Coronary artery (tissue), 2 donors: Measurements from ENCODE around the gene CELA1.
A peak's percentile ranks its signal among the peaks of the same experiment; 100 is the strongest.

Experiments
- DNase-seq: peaks from one replicate; pipeline ENCODE4 v3.0.0-alpha.2; 2017; ENCODE audit warnings: low spot score
- H3K27ac ChIP-seq, 2 donors: fragments of 200-600 bp; sonication (generic); one replicate each; pipeline ENCODE4 v1.5.1; 2016 to 2019
- H3K4me3 ChIP-seq: fragments of 200-600 bp; sonication (generic); 2 replicates; pipeline ENCODE4 v1.5.1; 2016; ENCODE audit warnings: mild to moderate bottlenecking, moderate library complexity
- TF ChIP-seq, protein P1 (sequence below): fragments of 200-600 bp; sonication (generic); IDR thresholded peaks from one replicate; pipeline ENCODE4 v1.5.1; 2019; ENCODE audit warnings: antibody characterized with exemption

CELA1 gene

DNA sequence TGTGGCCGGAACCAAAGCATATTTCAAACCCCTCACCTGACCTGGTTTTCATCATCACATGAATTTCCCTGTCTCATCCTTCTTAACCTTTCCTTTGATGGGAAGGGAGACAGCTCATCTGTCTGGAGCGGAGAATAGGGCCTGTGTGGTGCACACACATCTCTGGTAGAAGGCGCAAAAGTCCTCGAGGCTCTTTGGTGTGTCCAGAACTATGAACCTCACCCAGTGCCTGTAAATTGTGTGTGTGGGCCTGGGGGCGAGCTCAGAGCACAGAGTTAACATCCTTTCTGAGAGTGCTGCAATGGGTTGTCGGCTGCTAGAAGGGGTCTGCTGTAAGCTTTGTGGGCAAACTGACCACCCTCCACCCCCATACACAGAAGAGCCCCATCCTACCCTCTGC is 44.0 kb upstream of the CELA1 start:
- TF ChIP-seq, protein P1, sequence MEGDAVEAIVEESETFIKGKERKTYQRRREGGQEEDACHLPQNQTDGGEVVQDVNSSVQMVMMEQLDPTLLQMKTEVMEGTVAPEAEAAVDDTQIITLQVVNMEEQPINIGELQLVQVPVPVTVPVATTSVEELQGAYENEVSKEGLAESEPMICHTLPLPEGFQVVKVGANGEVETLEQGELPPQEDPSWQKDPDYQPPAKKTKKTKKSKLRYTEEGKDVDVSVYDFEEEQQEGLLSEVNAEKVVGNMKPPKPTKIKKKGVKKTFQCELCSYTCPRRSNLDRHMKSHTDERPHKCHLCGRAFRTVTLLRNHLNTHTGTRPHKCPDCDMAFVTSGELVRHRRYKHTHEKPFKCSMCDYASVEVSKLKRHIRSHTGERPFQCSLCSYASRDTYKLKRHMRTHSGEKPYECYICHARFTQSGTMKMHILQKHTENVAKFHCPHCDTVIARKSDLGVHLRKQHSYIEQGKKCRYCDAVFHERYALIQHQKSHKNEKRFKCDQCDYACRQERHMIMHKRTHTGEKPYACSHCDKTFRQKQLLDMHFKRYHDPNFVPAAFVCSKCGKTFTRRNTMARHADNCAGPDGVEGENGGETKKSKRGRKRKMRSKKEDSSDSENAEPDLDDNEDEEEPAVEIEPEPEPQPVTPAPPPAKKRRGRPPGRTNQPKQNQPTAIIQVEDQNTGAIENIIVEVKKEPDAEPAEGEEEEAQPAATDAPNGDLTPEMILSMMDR, result no peak
- no peak overlapping the region for H3K27ac ChIP-seq
- peak overlapping the region; percentile 81 for H3K4me3 ChIP-seq
- DNase-seq, result no peak

DNA sequence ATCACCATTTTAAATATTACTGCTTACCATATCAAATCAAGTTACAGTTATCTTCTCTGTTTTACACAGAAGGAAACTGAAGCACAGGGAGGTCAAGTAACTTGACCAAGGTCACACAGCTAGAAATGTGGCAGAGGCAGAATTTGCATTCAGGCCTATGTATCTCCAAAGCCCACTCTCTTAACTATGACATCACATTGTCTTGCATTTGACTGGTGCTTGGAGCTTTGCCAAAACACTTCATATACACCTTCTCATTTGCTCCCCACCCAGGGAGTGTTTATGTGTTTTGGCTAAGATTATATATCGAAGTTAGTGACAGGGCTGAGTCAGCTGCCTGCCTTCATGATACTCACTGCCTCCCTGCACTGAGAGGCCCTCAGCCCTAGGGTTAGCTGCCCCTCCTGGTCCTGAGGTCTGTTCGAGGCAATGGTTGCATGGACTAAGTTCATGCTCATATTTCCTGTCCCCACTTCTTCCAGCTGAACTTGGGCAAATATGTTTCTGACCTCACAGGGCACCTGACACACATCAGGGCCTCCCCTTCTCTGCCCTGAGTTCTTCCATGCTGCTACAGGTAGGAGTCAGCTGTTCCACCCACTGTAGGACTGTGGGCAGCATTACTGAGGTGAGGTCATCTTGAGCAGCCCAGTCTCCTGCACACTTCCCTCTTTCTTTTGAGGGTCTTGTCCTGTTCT is 43.0 kb upstream of the CELA1 start:
- TF ChIP-seq, protein P1, result no peak
- no peak overlapping the region for H3K27ac ChIP-seq
- H3K4me3 ChIP-seq, result no peak overlapping the region
- no peak for DNase-seq

DNA sequence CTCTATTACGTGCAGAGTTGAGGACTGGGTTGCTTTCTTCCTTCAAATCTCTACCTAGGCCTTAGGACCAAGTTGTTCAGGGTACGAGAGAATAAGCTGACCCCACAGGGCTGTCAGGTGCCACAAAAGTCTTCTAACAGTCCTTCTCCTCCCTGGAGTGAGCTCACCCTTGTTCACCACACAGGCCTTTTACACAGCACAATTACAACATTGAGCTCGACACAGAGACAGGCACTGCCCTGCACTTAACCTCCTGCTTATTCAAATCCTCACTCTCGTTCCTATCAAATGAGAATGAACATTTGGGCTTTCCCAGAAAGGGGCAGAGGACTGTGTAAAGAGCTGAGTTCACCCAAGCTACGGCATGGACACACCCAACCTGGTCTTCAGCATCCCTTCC is 42.4 kb upstream of the CELA1 start:
- H3K4me3 ChIP-seq, result no peak overlapping the region
- no peak overlapping the region for H3K27ac ChIP-seq
- no peak for DNase-seq
- TF ChIP-seq, protein P1, result no peak

DNA sequence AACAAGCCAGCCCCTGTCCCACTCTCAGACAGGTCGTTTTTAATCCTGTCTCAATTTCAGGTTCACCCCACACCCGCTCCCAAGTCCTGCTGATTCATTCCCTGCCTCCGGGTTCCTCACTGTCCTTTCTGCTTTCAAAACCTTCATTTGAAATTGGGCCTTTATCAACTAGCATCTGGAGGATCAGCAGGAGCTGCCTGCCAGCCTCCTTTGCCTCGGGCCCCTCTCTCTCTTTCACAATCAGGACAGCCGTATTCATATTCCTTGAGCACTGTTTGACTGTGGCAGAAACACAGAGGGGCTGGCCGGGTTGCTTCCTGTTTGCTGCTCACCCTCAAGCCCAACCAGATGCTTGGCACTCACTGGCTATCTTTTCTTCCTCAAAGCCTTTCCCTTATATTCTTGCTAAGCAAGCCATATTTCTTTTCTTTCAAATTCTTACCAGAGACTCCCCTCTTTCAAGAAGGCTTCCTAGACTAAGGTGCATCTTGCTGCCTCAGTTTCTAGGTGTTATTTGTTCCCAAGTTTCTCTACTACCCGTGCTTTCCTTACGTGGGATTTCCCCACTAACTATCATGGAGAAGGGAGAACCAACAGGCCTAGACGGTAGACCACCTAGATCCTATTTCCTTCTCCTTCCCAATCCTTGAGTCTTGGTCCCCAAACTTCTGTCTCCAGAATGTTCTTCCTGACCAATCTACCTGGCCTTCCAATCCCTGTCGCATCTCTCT is 41.8 kb upstream of the CELA1 start:
- Histone ChIP-seq H3K27ac (no peak overlapping the region), H3K4me3 (no peak overlapping the region)
- DNase-seq, result no peak
- TF ChIP-seq, protein P1, result no peak

DNA sequence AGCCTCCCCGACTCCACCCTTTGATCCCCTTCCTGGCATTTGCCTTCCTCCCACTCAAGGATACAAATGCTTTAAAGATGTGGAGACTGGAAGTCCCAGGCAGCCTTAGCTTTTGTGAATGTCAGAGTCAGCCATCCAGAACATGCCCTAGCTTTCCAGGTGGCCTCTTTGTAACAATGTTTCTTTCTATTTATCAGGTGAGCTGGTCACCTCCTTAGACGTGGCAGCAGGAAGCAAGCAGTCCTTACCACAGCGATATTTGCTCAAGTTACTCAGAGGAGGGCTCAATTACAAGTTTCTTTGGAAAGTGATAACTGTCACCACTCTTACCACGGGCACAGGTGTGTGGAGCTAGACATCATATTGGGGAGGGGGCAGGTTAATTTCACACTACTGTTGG is 39.9 kb upstream of the CELA1 start:
- no peak for DNase-seq
- H3K27ac ChIP-seq, result no peak overlapping the region
- TF ChIP-seq, protein P1, result no peak
- no peak overlapping the region for H3K4me3 ChIP-seq

DNA sequence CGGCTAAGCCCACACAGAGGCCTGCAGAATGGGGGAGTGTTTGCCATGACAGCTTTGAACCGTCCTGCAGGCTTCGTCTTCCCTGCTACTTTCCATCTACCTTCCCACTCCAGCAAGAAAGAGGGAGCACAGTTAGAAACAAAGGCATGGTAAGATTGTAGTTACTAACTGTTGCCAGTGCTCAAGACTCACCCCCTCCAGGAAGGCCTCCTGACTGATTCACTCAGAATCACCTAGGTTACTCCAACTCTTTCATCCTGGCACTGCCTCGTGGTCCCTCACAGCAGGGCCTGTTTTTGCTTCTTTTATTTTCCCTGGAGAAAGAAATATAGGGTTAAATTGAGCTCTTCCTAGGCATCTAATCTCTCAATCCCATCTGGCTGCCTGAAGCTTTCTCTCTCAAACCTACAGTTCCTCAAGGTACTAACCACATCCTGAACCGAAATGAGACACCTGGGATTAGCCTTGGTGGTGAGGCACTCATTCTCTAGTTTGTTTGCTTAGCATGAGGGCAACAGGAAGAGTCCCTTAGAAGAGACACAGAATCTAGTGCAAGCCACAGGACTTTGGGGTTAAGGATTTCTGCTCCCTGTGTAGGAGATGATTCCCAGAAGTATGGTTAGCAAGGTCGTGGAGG is 36.9 kb upstream of the CELA1 start:
- TF ChIP-seq, protein P1, result no peak
- H3K27ac ChIP-seq, result no peak overlapping the region
- no peak for DNase-seq
- no peak overlapping the region for H3K4me3 ChIP-seq
